CD14-positive monocyte (primary cell): ENCODE data around the gene INHA. TPM values are rescaled to one million over a fixed set of nuclear protein-coding genes. Genes with fewer than 3 reads are reported as not detected.
A peak's percentile ranks its signal among the peaks of the same experiment; 100 is the strongest.

Experiments
- DNase-seq, 3 donors: peaks; one replicate each; pipeline ENCODE4 v3.0.0-alpha.2; 2011 to 2022
- H2AFZ ChIP-seq: 2 replicates; pipeline ENCODE4 v1.6.0; 2012; ENCODE audit warnings: mild to moderate bottlenecking, low read depth, low read length, inconsistent platforms; ENCODE audit not compliant: insufficient read depth, poor library complexity, severe bottlenecking
- H3K27ac ChIP-seq, 2 donors: 1 replicate in 1 of 2; 2 replicates in 1 of 2; pipeline ENCODE4 v1.5.1; 2012 to 2013; ENCODE audit warnings: low read length in 2 of 2, control low read depth in 1 of 2, inconsistent platforms in 1 of 2, low read depth in 1 of 2, mild to moderate bottlenecking in 1 of 2
- H3K27me3 ChIP-seq, 2 donors: one replicate each; pipeline versions ENCODE4 v1.6.0 to v1.6.1; 2011 to 2013; ENCODE audit warnings: low read length in 2 of 2; ENCODE audit not compliant: control insufficient read depth in 2 of 2, insufficient read depth in 2 of 2
- H3K36me3 ChIP-seq, 2 donors: replicated peaks in 1 of 2; 1 replicate in 1 of 2; 2 replicates in 1 of 2; pipeline versions ENCODE4 v1.5.1 to v1.6.1; 2012 to 2013; ENCODE audit warnings: low read length in 2 of 2, control low read depth in 1 of 2, inconsistent platforms in 1 of 2, mild to moderate bottlenecking in 1 of 2; ENCODE audit not compliant: insufficient read depth in 2 of 2, control insufficient read depth in 1 of 2
- H3K4me1 ChIP-seq, 2 donors: 1 replicate in 1 of 2; 2 replicates in 1 of 2; pipeline versions ENCODE4 v1.5.1 to v1.6.1; 2012 to 2013; ENCODE audit warnings: low read length in 2 of 2, control low read depth in 1 of 2, inconsistent platforms in 1 of 2, mild to moderate bottlenecking in 1 of 2, moderate library complexity in 1 of 2; ENCODE audit not compliant: insufficient read depth in 2 of 2, control insufficient read depth in 1 of 2
- H3K4me2 ChIP-seq: replicated peaks from 2 replicates; pipeline ENCODE3; 2012; ENCODE audit warnings: low read length, moderate library complexity, mild to moderate bottlenecking; ENCODE audit not compliant: poor library complexity, severe bottlenecking; ENCODE audit errors: extremely low read depth
- H3K4me3 ChIP-seq, 3 experiments: fragments of 200-600 bp in 1 of 3; sonication (generic) in 1 of 3; replicated peaks in 1 of 3; 1 replicate in 2 of 3; 2 replicates in 1 of 3; pipeline ENCODE4 v1.5.1; 2011 to 2013; ENCODE audit warnings: low read length in 3 of 3, mild to moderate bottlenecking in 3 of 3, control low read depth in 2 of 3, low read depth in 2 of 3, inconsistent platforms in 1 of 3, moderate library complexity in 1 of 3
- H3K79me2 ChIP-seq: 2 replicates; pipeline ENCODE4 v1.6.0; 2012; ENCODE audit warnings: mild to moderate bottlenecking, control low read depth, inconsistent platforms, low read length, moderate library complexity; ENCODE audit not compliant: insufficient read depth
- H3K9ac ChIP-seq: 2 replicates; pipeline ENCODE4 v1.6.0; 2017; ENCODE audit warnings: low read length, mild to moderate bottlenecking; ENCODE audit not compliant: insufficient read depth, poor library complexity, severe bottlenecking
- H3K9me3 ChIP-seq, 2 donors: replicated peaks in 1 of 2; 1 replicate in 1 of 2; 2 replicates in 1 of 2; pipeline versions ENCODE4 v1.5.1 to v1.6.1; 2012 to 2013; ENCODE audit warnings: low read length in 2 of 2, control low read depth in 1 of 2; ENCODE audit not compliant: control insufficient read depth in 1 of 2, insufficient read depth in 1 of 2
- H4K20me1 ChIP-seq: 2 replicates; pipeline ENCODE4 v1.6.0; 2012; ENCODE audit warnings: mild to moderate bottlenecking, low read length, control low read depth, moderate library complexity; ENCODE audit not compliant: insufficient read depth
- H3K27ac Mint-ChIP-seq, 7 donors: one replicate each; pipeline ENCODE4 v1.8.0; 2020; ENCODE audit warnings: mild to moderate bottlenecking in 7 of 7, mixed read lengths in 7 of 7, moderate library complexity in 6 of 7, inconsistent platforms in 2 of 7
- H3K27me3 Mint-ChIP-seq, 3 donors: one replicate each; pipeline ENCODE4 v1.8.0; 2021 to 2022; ENCODE audit warnings: low read depth in 3 of 3, mild to moderate bottlenecking in 3 of 3, mixed read lengths in 3 of 3, moderate library complexity in 3 of 3, inconsistent platforms in 1 of 3
- H3K36me3 Mint-ChIP-seq, 2 donors: one replicate each; pipeline ENCODE4 v1.8.0; 2020; ENCODE audit warnings: mixed read lengths in 2 of 2, inconsistent platforms in 1 of 2, mild to moderate bottlenecking in 1 of 2
- H3K4me1 Mint-ChIP-seq: one replicate; pipeline ENCODE4 v1.8.0; 2020; ENCODE audit warnings: mild to moderate bottlenecking, mixed read lengths
- H3K4me3 Mint-ChIP-seq, 2 donors: one replicate each; pipeline ENCODE4 v1.8.0; 2020; ENCODE audit warnings: mild to moderate bottlenecking in 2 of 2, mixed read lengths in 2 of 2, moderate library complexity in 1 of 2
- H3K9me3 Mint-ChIP-seq, 7 donors: one replicate each; pipeline ENCODE4 v1.8.0; 2020 to 2022; ENCODE audit warnings: mixed read lengths in 7 of 7, mild to moderate bottlenecking in 6 of 7, moderate library complexity in 6 of 7, inconsistent platforms in 2 of 7
- WGBS: methylation state at CpG from one replicate; pipeline ENCODE4 v1.1.5; 2013; ENCODE audit warnings: missing lambda C conversion rate; ENCODE audit not compliant: insufficient coverage; 5-methylcytosine and 5-hydroxymethylcytosine counted together
- intact Hi-C, 2 donors: fragments of 100-400 bp; cut with micrococcal nuclease; formaldehyde crosslinking; loops; one replicate each; pipeline versions ENCODE4 v1.15.0 to v1.15.1; 2023
- polyA minus RNA-seq: library from RNA; depleted of rRNA, polyadenylated mRNA; stranded (reverse); fragments of >200 nt; gene quantifications from 2 replicates; pipeline ENCODE4 v1.2.3, GENCODE V29; 2012
- polyA plus RNA-seq, 3 donors: library from polyadenylated mRNA; depleted of rRNA in 1 of 3; unstranded in 2 of 3; stranded (reverse) in 1 of 3; fragments of 300-500 nt in 2 of 3; fragments of >200 nt in 1 of 3; fragmentation: Illumina TruSeq in 2 of 3; gene quantifications; 1 replicate in 2 of 3; 2 replicates in 1 of 3; pipeline ENCODE4 v1.2.3, GENCODE V29; 2012 to 2021
- total RNA-seq, 12 experiments: library from RNA in 1 of 12; stranded (reverse) in 1 of 12; fragments of 120-200 nt in 1 of 12; gene quantifications; one replicate each; pipeline ENCODE4 v1.2.4 and lab custom pipeline; 2013 to 2026; ENCODE audit warnings: mixed read lengths in 6 of 12, inconsistent platforms in 1 of 12
- TF ChIP-seq, protein P1 (sequence below): fragments of 200-600 bp; IDR thresholded peaks from one replicate; pipeline ENCODE4 v1.8.0; 2022; ENCODE audit warnings: antibody characterized with exemption, mild to moderate bottlenecking

Gene INHA, protein sequence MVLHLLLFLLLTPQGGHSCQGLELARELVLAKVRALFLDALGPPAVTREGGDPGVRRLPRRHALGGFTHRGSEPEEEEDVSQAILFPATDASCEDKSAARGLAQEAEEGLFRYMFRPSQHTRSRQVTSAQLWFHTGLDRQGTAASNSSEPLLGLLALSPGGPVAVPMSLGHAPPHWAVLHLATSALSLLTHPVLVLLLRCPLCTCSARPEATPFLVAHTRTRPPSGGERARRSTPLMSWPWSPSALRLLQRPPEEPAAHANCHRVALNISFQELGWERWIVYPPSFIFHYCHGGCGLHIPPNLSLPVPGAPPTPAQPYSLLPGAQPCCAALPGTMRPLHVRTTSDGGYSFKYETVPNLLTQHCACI
- total RNA-seq (2013) = 3.3 TPM
- polyA plus RNA-seq (not detected), polyA minus RNA-seq (0.14 TPM in 1 of 2 replicates, not detected in the other), total RNA-seq (lab: John Stamatoyannopoulos, UW) (0 to 0.46 (median 0) reads per million in 11 experiments)

DNA sequence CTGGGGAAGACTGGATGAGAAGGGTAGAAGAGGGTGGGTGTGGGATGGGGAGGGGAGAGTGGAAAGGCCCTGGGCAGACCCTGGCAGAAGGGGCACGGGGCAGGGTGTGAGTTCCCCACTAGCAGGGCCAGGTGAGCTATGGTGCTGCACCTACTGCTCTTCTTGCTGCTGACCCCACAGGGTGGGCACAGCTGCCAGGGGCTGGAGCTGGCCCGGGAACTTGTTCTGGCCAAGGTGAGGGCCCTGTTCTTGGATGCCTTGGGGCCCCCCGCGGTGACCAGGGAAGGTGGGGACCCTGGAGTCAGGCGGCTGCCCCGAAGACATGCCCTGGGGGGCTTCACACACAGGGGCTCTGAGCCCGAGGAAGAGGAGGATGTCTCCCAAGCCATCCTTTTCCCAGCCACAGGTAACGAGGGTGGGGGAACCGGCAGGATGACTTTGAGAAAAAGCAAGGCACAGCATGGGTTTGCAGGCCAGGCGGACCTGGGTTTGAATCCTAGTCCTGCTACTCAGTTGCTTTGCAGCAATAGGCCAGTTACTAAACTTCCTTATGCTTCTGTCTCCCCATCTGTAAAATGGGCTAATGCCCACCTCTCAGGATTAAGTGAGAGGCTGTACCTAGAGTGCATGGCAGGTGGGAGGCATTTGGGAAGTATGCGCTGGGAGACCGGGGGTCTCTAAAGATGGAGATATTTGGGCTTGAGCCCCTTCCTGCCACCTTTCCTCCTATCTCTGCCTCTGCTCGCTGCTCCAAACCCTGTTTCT, at the start of gene INHA:
INHA (plus strand) TSS at position 74 of the 765 bp plus-strand sequence; CDS start at position 139, 65 bp downstream.
- H3K4me3 Mint-ChIP-seq = peak within 1 kb of the TSS in 1 of 2 donors; percentile 61
- peaks cover 7% of the 10 kb centered on the region for H3K4me1 Mint-ChIP-seq
- WGBS = 80% methylated on average over 6 of the region's 13 CpGs
- intact Hi-C loops = no loop called here
- DNase-seq = no peak
- TF ChIP-seq, protein P1, sequence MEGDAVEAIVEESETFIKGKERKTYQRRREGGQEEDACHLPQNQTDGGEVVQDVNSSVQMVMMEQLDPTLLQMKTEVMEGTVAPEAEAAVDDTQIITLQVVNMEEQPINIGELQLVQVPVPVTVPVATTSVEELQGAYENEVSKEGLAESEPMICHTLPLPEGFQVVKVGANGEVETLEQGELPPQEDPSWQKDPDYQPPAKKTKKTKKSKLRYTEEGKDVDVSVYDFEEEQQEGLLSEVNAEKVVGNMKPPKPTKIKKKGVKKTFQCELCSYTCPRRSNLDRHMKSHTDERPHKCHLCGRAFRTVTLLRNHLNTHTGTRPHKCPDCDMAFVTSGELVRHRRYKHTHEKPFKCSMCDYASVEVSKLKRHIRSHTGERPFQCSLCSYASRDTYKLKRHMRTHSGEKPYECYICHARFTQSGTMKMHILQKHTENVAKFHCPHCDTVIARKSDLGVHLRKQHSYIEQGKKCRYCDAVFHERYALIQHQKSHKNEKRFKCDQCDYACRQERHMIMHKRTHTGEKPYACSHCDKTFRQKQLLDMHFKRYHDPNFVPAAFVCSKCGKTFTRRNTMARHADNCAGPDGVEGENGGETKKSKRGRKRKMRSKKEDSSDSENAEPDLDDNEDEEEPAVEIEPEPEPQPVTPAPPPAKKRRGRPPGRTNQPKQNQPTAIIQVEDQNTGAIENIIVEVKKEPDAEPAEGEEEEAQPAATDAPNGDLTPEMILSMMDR = no peak
- peak within 1 kb of the TSS in 1 of 7 donors; percentile 44 for H3K27ac Mint-ChIP-seq
- H3K4me2 ChIP-seq = peak within 1 kb of the TSS; percentile 76
- H3K4me1 ChIP-seq = peaks cover 0 to 15% of the 10 kb centered on the region in 2 donors
- no peak within 1 kb of the TSS for H3K9ac ChIP-seq
- no peak within 1 kb of the TSS for H3K27ac ChIP-seq
- H3K27me3 ChIP-seq = peaks cover 23 to 46% of the 10 kb centered on the region in 2 donors
- H3K4me3 ChIP-seq = peak within 1 kb of the TSS in 2 of 3 experiments; percentile 9 to 57
- H3K36me3 ChIP-seq = no peaks in the 10 kb centered on the region
- no peaks in the 10 kb centered on the region for H3K79me2 ChIP-seq
- H3K9me3 ChIP-seq = no peaks in the 10 kb centered on the region
- no peaks in the 10 kb centered on the region for H4K20me1 ChIP-seq
- H3K27me3 Mint-ChIP-seq = peaks cover 45 to 57% (median 50%) of the 10 kb centered on the region in 3 donors
- H3K36me3 Mint-ChIP-seq = peaks cover 0 to 7% of the 10 kb centered on the region in 2 donors
- peaks cover 0 to 7% (median 0%) of the 10 kb centered on the region in 7 donors for H3K9me3 Mint-ChIP-seq
- peak within 1 kb of the TSS; percentile 56 for H2AFZ ChIP-seq

DNA sequence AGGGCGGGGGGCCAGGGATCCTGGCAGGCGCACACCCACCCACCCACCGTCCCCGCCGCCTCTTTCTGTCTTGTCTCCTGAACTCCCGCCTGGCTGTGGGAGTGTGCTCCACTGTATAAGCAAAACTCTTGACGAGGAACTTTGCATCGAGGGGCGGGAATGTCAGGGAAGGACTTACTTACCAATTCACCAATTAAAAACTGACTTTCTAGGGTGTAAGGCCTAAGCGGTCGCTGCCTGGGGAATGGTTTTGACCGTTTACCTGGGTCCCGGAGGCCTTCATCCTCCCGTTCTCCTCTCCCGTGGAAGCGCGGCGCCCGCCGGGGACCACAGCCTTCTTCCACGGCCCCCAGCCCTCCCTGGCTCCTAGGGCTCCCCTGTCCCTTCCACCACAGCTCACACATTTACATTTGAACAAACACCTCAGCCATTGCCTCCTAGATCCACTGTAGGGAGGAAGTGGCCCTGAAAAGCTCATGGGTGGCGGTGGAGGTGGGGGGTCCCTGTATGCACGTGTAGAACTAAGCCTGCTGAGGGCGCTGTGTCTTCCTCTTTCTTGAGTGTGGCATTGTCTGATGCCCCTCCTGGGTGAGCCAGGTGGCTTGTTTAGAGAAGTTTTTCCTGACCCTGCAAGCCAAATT, 49.0 kb upstream of the INHA start:
- no peak overlapping the region for H2AFZ ChIP-seq
- no peak for DNase-seq
- intact Hi-C loops = no loop called here

More for the DNA sequence above, 49.0 kb upstream of the INHA start:
- Histone ChIP-seq H3K9me3 (peaks cover 0 to 14% of the 10 kb centered on the region in 2 donors), H3K36me3 (no peaks in the 10 kb centered on the region), H4K20me1 (no peaks in the 10 kb centered on the region), H3K9ac (no peak overlapping the region), H3K79me2 (no peaks in the 10 kb centered on the region), H3K27me3 (peaks cover 43 to 76% of the 10 kb centered on the region in 2 donors), H3K4me3 (no peak overlapping the region), H3K4me2 (no peak overlapping the region), H3K4me1 (no peaks in the 10 kb centered on the region), H3K27ac (no peak overlapping the region)
- WGBS = 12% methylated on average over 9 of the region's 24 CpGs
- TF ChIP-seq, protein P1 = no peak
- Mint-ChIP-seq H3K4me3 (peak overlapping the region in 1 of 2 donors; percentile 82), H3K27me3 (peaks cover 63 to 87% (median 78%) of the 10 kb centered on the region in 3 donors), H3K4me1 (peaks cover 2% of the 10 kb centered on the region), H3K36me3 (peaks cover 0 to 6% of the 10 kb centered on the region in 2 donors), H3K9me3 (peaks cover 0 to 7% (median 2%) of the 10 kb centered on the region in 7 donors), H3K27ac (no peak overlapping the region)
